HepG2 (cell line): Measurements from ENCODE around the gene DNLZ. TPM values are rescaled to one million over a fixed set of nuclear protein-coding genes. Genes with fewer than 3 reads are reported as not detected.

Source experiments
- AHR ChIP-seq: IDR thresholded peaks from 2 replicates; pipeline ENCODE4 v1.6.1; 2018; ENCODE audit warnings: missing genetic modification reagents, missing compliant biosample characterization
- CENPT ChIP-seq: sonication (generic); formaldehyde crosslinking; IDR thresholded peaks from 2 replicates; pipeline ENCODE4 v1.8.0; 2022; ENCODE audit warnings: low read depth, mild to moderate bottlenecking, moderate library complexity, missing genetic modification reagents
- JUNB ChIP-seq: sonication (generic); formaldehyde crosslinking; IDR thresholded peaks from 2 replicates; pipeline ENCODE4 v1.8.0; 2022; ENCODE audit warnings: missing genetic modification reagents, mild to moderate bottlenecking, borderline replicate concordance
- SIN3B ChIP-seq: fragments of 150-350 bp; IDR thresholded peaks from 2 replicates; pipeline ENCODE4 v1.6.1; 2014; ENCODE audit warnings: low read length
- ZNF333 ChIP-seq: sonication (generic); formaldehyde crosslinking; IDR thresholded peaks from 2 replicates; pipeline ENCODE4 v1.4.0; 2020; ENCODE audit warnings: mild to moderate bottlenecking, missing genetic modification reagents, borderline replicate concordance
- ZNF441 ChIP-seq: sonication (generic); formaldehyde crosslinking; IDR thresholded peaks from 2 replicates; pipeline ENCODE4 v1.7.0; 2021; ENCODE audit warnings: missing genetic modification reagents, borderline replicate concordance
- ZNF564 ChIP-seq: sonication (generic); formaldehyde crosslinking; IDR thresholded peaks from 2 replicates; pipeline ENCODE4 v1.8.1; 2023; ENCODE audit warnings: mild to moderate bottlenecking, missing genetic modification reagents
- ZNF768 ChIP-seq: sonication (generic); formaldehyde crosslinking; IDR thresholded peaks from 2 replicates; pipeline ENCODE4 v1.4.0; 2020; ENCODE audit warnings: missing genetic modification reagents
- polyA plus RNA-seq, 8 experiments: library from polyadenylated mRNA; depleted of rRNA in 3 of 8; stranded (reverse) in 7 of 8; unstranded in 1 of 8; fragments of >200 nt; fragmentation: Illumina TruSeq in 4 of 8; extraction: Trizol in 4 of 8; gene quantifications; 2 replicates each; pipeline versions ENCODE4 v1.2.1 to v1.2.3, GENCODE V29; 2011 to 2016; ENCODE audit warnings: low read depth in 4 of 8, missing spikeins in 1 of 8, mixed read lengths in 1 of 8; ENCODE audit not compliant: insufficient read depth in 1 of 8
- total RNA-seq, 5 experiments: library from RNA; depleted of rRNA; stranded (reverse); fragments of >200 nt; fragmentation: Illumina TruSeq; extraction: Trizol; gene quantifications; 2 replicates each; pipeline ENCODE4 v1.2.3, GENCODE V29; 2016; ENCODE audit warnings: low read depth in 1 of 5
- TF ChIP-seq, protein P1 (sequence below): sonication (generic); formaldehyde crosslinking; IDR thresholded peaks from one replicate; pipeline ENCODE4 v1.5.1; 2020; ENCODE audit warnings: mild to moderate bottlenecking, missing genetic modification reagents; ENCODE audit errors: not compliant biosample characterization
- TF ChIP-seq, protein P2 (sequence below): sonication (generic); formaldehyde crosslinking; IDR thresholded peaks from 2 replicates; pipeline ENCODE4 v1.4.0; 2020; ENCODE audit warnings: missing genetic modification reagents

Gene DNLZ
- total and polyA plus RNA-seq, 2 of the 13 experiments (the other 11 are each of a cell fraction or from before 2014, with no cell fraction given) = 3.4 to 8.0 TPM

DNA sequence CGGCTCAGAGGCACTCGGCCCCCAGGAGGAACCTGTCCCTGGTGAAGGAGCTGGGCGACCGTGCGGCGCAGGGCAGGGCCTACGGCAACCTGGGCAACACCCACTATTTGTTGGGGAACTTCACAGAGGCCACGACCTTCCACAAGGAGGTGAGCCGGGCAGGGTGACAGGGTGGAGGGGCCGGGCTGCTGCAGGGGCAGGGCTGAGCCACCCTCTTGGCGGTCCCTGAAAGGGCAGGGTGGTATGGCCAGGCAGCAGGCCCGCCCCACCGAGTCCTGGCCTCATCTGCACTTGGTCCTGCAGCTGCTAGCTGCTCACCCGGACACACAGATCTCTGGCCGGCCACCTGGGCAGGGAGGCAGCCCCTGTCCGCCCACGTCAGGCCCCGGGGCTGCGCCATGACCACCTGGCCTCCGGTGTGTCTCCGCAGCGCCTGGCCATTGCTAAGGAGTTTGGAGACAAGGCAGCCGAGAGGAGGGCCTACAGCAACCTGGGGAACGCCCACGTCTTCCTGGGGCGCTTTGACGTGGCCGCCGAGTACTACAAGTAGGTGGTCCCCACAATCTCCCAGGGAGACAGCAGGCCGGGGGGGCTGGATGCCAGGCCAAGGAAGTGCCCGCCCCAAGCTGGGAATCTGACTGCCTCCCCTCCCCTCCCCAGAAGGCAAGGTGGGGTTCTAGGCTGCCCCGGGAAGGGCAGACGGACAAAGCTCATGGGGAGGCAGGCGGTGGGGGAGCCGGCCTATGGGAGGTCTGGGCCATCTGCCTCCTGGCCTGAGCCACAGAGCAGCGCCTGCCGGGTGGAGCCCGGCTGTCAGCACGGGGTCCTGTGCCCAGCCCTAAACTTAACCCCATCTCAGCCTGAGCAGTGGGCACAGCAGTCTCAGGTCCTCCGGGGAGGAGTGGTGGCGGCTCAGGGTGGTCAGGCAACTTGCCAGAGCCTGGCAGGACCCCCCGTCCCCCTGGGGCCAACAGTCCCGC, 25.8 kb downstream of the DNLZ start (continued):
- TF ChIP-seq ZNF333 = no peak
- TF ChIP-seq JUNB (CRISPR knock-in tag) = no peak
- no peak for TF ChIP-seq SIN3B
- TF ChIP-seq, protein P1, sequence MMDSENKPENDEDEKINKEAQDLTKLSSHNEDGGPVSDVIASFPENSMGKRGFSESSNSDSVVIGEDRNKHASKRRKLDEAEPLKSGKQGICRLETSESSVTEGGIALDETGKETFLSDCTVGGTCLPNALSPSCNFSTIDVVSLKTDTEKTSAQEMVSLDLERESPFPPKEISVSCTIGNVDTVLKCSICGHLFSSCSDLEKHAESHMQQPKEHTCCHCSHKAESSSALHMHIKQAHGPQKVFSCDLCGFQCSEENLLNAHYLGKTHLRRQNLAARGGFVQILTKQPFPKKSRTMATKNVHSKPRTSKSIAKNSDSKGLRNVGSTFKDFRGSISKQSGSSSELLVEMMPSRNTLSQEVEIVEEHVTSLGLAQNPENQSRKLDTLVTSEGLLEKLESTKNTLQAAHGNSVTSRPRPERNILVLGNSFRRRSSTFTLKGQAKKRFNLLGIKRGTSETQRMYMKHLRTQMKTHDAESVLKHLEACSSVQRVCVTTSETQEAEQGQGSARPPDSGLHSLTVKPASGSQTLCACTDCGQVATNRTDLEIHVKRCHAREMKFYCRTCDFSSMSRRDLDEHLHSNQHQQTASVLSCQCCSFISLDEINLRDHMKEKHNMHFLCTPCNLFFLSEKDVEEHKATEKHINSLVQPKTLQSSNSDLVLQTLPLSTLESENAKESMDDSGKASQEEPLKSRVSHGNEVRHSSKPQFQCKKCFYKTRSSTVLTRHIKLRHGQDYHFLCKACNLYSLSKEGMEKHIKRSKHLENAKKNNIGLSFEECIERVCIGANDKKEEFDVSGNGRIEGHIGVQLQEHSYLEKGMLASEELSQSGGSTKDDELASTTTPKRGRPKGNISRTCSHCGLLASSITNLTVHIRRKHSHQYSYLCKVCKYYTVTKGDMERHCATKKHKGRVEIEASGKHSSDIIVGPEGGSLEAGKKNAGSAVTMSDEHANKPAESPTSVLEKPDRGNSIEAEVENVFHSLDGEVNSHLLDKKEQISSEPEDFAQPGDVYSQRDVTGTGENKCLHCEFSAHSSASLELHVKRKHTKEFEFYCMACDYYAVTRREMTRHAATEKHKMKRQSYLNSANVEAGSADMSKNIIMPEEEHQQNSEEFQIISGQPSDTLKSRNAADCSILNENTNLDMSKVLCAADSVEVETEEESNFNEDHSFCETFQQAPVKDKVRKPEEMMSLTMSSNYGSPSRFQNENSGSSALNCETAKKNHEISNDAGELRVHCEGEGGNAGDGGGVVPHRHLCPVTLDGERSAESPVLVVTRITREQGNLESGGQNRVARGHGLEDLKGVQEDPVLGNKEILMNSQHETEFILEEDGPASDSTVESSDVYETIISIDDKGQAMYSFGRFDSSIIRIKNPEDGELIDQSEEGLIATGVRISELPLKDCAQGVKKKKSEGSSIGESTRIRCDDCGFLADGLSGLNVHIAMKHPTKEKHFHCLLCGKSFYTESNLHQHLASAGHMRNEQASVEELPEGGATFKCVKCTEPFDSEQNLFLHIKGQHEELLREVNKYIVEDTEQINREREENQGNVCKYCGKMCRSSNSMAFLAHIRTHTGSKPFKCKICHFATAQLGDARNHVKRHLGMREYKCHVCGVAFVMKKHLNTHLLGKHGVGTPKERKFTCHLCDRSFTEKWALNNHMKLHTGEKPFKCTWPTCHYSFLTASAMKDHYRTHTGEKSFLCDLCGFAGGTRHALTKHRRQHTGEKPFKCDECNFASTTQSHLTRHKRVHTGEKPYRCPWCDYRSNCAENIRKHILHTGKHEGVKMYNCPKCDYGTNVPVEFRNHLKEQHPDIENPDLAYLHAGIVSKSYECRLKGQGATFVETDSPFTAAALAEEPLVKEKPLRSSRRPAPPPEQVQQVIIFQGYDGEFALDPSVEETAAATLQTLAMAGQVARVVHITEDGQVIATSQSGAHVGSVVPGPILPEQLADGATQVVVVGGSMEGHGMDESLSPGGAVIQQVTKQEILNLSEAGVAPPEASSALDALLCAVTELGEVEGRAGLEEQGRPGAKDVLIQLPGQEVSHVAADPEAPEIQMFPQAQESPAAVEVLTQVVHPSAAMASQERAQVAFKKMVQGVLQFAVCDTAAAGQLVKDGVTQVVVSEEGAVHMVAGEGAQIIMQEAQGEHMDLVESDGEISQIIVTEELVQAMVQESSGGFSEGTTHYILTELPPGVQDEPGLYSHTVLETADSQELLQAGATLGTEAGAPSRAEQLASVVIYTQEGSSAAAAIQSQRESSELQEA (CRISPR knock-in tag) = no peak
- TF ChIP-seq AHR = no peak
- no peak for TF ChIP-seq CENPT (CRISPR knock-in tag)
- no peak for TF ChIP-seq ZNF564 (CRISPR knock-in tag)
- TF ChIP-seq ZNF768 (CRISPR knock-in tag) = no peak
- TF ChIP-seq, protein P2, sequence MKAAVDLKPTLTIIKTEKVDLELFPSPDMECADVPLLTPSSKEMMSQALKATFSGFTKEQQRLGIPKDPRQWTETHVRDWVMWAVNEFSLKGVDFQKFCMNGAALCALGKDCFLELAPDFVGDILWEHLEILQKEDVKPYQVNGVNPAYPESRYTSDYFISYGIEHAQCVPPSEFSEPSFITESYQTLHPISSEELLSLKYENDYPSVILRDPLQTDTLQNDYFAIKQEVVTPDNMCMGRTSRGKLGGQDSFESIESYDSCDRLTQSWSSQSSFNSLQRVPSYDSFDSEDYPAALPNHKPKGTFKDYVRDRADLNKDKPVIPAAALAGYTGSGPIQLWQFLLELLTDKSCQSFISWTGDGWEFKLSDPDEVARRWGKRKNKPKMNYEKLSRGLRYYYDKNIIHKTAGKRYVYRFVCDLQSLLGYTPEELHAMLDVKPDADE (CRISPR knock-in tag) = no peak
- no peak for TF ChIP-seq ZNF441 (CRISPR knock-in tag)
